WTC11 (cell line): ENCODE data around the gene BPIFB4. TPM values are rescaled to one million over a fixed set of nuclear protein-coding genes. Genes with fewer than 3 reads are reported as not detected.

Source experiments
- ATAC-seq: fragments of 200-7000 bp; cut with Tn5 transposase; 2 replicates; pipeline ENCODE4 v1.10.0; 2021; ENCODE audit warnings: mild to moderate bottlenecking, moderate library complexity
- CTCF ChIA-PET: fragments of 300-600 bp; sonication (Branson Sonifier 250); formaldehyde crosslinking; loops from one replicate; lab custom pipeline; 2021; ENCODE audit warnings: antibody characterized with exemption; lab: Charles Lee
- POLR2A ChIA-PET: fragments of 350-600 bp; sonication (Branson Sonifier 250); formaldehyde crosslinking; loops from one replicate; lab custom pipeline; 2021; ENCODE audit warnings: antibody characterized with exemption; lab: Charles Lee
- DNase-seq: peaks from one replicate; pipeline ENCODE4 v3.0.0; 2021; ENCODE audit warnings: low spot score
- H3K27ac Mint-ChIP-seq: 2 replicates; pipeline ENCODE4 v1.8.0; 2021; ENCODE audit warnings: mixed read lengths
- H3K27me3 Mint-ChIP-seq: 2 replicates; pipeline ENCODE4 v1.8.0; 2021; ENCODE audit warnings: low read depth, mild to moderate bottlenecking, moderate library complexity, mixed read lengths
- H3K36me3 Mint-ChIP-seq: 2 replicates; pipeline ENCODE4 v1.8.0; 2021; ENCODE audit warnings: mixed read lengths
- H3K4me1 Mint-ChIP-seq: 2 replicates; pipeline ENCODE4 v1.8.0; 2022; ENCODE audit warnings: mixed read lengths
- H3K4me3 Mint-ChIP-seq: 2 replicates; pipeline ENCODE4 v1.8.0; 2021; ENCODE audit warnings: mild to moderate bottlenecking, moderate library complexity, mixed read lengths
- H3K9me3 Mint-ChIP-seq: 2 replicates; pipeline ENCODE4 v1.8.0; 2021; ENCODE audit warnings: mixed read lengths
- AFF4 ChIP-seq: sonication (generic); formaldehyde crosslinking; IDR thresholded peaks from 2 replicates; pipeline ENCODE4 v1.8.1; 2023; ENCODE audit warnings: mild to moderate bottlenecking, missing genetic modification reagents, borderline replicate concordance
- AR ChIP-seq: fragments of 250-450 bp; sonication (Bioruptor Pico); IDR thresholded peaks from 2 replicates; pipeline ENCODE4 v1.9.0; 2021; ENCODE audit warnings: mild to moderate bottlenecking
- CREB1 ChIP-seq: sonication (generic); formaldehyde crosslinking; IDR thresholded peaks from 2 replicates; pipeline ENCODE4 v1.8.0; 2023; ENCODE audit warnings: mild to moderate bottlenecking, missing genetic modification reagents
- ELF4 ChIP-seq: sonication (generic); formaldehyde crosslinking; IDR thresholded peaks from 2 replicates; pipeline ENCODE4 v1.8.1; 2022; ENCODE audit warnings: low read depth, mild to moderate bottlenecking, moderate library complexity, missing genetic modification reagents
- GRHL2 ChIP-seq: fragments of 250-450 bp; sonication (Bioruptor Pico); IDR thresholded peaks from 2 replicates; pipeline ENCODE4 v1.8.0; 2022; ENCODE audit warnings: mild to moderate bottlenecking, moderate library complexity; ENCODE audit not compliant: insufficient replicate concordance, severe bottlenecking
- KAT7 ChIP-seq: sonication (generic); formaldehyde crosslinking; IDR thresholded peaks from 2 replicates; pipeline ENCODE4 v1.8.1; 2023; ENCODE audit warnings: missing genetic modification reagents, mild to moderate bottlenecking, borderline replicate concordance
- NR2C2 ChIP-seq: sonication (generic); formaldehyde crosslinking; IDR thresholded peaks from 2 replicates; pipeline ENCODE4 v1.8.0; 2022; ENCODE audit warnings: mild to moderate bottlenecking, missing genetic modification reagents
- OVOL2 ChIP-seq: fragments of 250-450 bp; sonication (Bioruptor Pico); IDR thresholded peaks from 2 replicates; pipeline ENCODE4 v1.9.0; 2021; ENCODE audit warnings: mild to moderate bottlenecking, borderline replicate concordance
- RORB ChIP-seq: fragments of 250-450 bp; sonication (Bioruptor Pico); IDR thresholded peaks from 2 replicates; pipeline ENCODE4 v1.9.0; 2021; ENCODE audit warnings: mild to moderate bottlenecking
- SMAD4 ChIP-seq: sonication (generic); formaldehyde crosslinking; IDR thresholded peaks from 2 replicates; pipeline ENCODE4 v1.8.0; 2022; ENCODE audit warnings: mild to moderate bottlenecking, missing genetic modification reagents
- SOX15 ChIP-seq: fragments of 250-450 bp; sonication (Bioruptor Pico); IDR thresholded peaks from 2 replicates; pipeline ENCODE4 v1.9.0; 2021; ENCODE audit warnings: mild to moderate bottlenecking
- USF2 ChIP-seq: sonication (generic); formaldehyde crosslinking; IDR thresholded peaks from 2 replicates; pipeline ENCODE4 v1.8.1; 2023; ENCODE audit warnings: mild to moderate bottlenecking, missing genetic modification reagents, moderate library complexity
- ZNF138 ChIP-seq: sonication (generic); formaldehyde crosslinking; conservative IDR thresholded peaks from 2 replicates; pipeline ENCODE4 v1.8.1; 2022; ENCODE audit warnings: mild to moderate bottlenecking, moderate library complexity, missing genetic modification reagents
- ZNF219 ChIP-seq: sonication (generic); formaldehyde crosslinking; IDR thresholded peaks from 2 replicates; pipeline ENCODE4 v1.8.0; 2023; ENCODE audit warnings: missing genetic modification reagents, mild to moderate bottlenecking, borderline replicate concordance
- ZNF232 ChIP-seq: sonication (generic); formaldehyde crosslinking; IDR thresholded peaks from 2 replicates; pipeline ENCODE4 v1.8.0; 2022; ENCODE audit warnings: mild to moderate bottlenecking, missing genetic modification reagents
- ZNF416 ChIP-seq: fragments of 250-450 bp; sonication (Bioruptor Pico); IDR thresholded peaks from 2 replicates; pipeline ENCODE4 v1.9.0; 2021; ENCODE audit warnings: mild to moderate bottlenecking, inconsistent platforms
- ZNF423 ChIP-seq: fragments of 250-450 bp; sonication (Bioruptor Pico); IDR thresholded peaks from 2 replicates; pipeline ENCODE4 v2.1.2; 2022; ENCODE audit warnings: mild to moderate bottlenecking, moderate library complexity
- ZNF671 ChIP-seq: fragments of 250-450 bp; sonication (Bioruptor Pico); IDR thresholded peaks from 2 replicates; pipeline ENCODE4 v1.8.0; 2021; ENCODE audit warnings: mild to moderate bottlenecking
- total RNA-seq: library from RNA; stranded (reverse); gene quantifications from 3 replicates; pipeline ENCODE4 v1.2.3, GENCODE V29; 2021
- TF ChIP-seq, protein P1 (sequence below): fragments of 250-450 bp; sonication (Bioruptor Pico); IDR thresholded peaks from 2 replicates; pipeline ENCODE4 v2.1.2; 2022; ENCODE audit warnings: mild to moderate bottlenecking, moderate library complexity

The BPIFB4 gene
- total RNA-seq, 1 experiment from 2014 or later: not detected

DNA sequence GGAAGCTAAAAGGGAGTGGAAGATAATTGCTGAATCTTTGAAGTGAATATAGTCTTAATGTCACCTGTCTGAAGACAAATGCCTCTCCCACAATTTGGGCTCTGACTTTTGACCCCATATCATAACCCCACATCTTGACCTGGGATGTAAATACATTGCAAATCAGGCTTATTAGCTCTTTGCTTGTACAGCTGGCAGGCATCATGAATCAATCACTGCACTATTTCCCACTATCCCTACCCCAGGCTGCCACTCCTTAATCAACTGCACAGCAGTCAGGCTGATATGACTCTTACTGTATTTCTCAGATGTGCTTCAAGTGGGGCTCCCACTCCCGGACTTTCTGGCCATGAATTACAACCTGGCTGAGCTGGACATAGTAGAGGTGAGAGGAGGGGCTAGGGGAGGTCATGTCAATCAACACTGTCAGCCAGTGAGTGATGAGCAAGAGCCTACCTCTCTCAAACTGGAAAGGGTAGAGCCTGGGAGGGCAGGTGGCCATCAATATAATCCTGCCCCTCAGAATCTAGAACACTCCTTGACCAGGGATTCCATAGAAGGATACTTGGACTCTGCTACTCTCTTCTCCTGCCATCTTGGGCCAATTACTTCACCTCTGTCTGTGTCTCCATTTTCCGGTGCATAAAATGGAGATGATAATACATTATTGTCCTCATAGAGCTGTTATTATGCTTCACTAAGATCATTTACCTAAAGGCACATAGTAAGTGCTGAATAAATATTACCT lies 36.3 kb upstream of the BPIFB4 start:
- ChIA-PET POLR2A (no interaction called here), CTCF (no interaction called here)
- TF ChIP-seq CREB1 (CRISPR knock-in tag) (no peak), ZNF219 (CRISPR knock-in tag) (no peak), ZNF138 (CRISPR knock-in tag) (no peak), USF2 (no peak), KAT7 (CRISPR knock-in tag) (no peak), ZNF423 (no peak), NR2C2 (CRISPR knock-in tag) (no peak), RORB (CRISPR knock-in tag) (no peak), AR (no peak), GRHL2 (CRISPR knock-in tag) (no peak), SOX15 (CRISPR knock-in tag) (no peak), ZNF416 (CRISPR knock-in tag) (no peak), ZNF232 (no peak), AFF4 (CRISPR knock-in tag) (no peak), OVOL2 (CRISPR knock-in tag) (no peak), SMAD4 (no peak), ELF4 (CRISPR knock-in tag) (no peak), ZNF671 (CRISPR knock-in tag) (no peak)
- TF ChIP-seq, protein P1, sequence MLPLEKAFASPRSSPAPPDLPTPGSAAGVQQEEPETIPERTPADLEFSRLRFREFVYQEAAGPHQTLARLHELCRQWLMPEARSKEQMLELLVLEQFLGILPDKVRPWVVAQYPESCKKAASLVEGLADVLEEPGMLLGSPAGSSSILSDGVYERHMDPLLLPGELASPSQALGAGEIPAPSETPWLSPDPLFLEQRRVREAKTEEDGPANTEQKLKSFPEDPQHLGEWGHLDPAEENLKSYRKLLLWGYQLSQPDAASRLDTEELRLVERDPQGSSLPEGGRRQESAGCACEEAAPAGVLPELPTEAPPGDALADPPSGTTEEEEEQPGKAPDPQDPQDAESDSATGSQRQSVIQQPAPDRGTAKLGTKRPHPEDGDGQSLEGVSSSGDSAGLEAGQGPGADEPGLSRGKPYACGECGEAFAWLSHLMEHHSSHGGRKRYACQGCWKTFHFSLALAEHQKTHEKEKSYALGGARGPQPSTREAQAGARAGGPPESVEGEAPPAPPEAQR (CRISPR knock-in tag): no peak
- Mint-ChIP-seq H3K36me3 (peaks cover 20% of the 10 kb centered on the region), H3K4me1 (no peaks in the 10 kb centered on the region), H3K27me3 (peaks cover 20% of the 10 kb centered on the region), H3K9me3 (peaks cover 38% of the 10 kb centered on the region), H3K27ac (no peak overlapping the region), H3K4me3 (no peak overlapping the region)
- ATAC-seq: no peak
- no peak for DNase-seq
